ENCODE measurements around the gene MRPL52.

The MRPL52 gene

DNA sequence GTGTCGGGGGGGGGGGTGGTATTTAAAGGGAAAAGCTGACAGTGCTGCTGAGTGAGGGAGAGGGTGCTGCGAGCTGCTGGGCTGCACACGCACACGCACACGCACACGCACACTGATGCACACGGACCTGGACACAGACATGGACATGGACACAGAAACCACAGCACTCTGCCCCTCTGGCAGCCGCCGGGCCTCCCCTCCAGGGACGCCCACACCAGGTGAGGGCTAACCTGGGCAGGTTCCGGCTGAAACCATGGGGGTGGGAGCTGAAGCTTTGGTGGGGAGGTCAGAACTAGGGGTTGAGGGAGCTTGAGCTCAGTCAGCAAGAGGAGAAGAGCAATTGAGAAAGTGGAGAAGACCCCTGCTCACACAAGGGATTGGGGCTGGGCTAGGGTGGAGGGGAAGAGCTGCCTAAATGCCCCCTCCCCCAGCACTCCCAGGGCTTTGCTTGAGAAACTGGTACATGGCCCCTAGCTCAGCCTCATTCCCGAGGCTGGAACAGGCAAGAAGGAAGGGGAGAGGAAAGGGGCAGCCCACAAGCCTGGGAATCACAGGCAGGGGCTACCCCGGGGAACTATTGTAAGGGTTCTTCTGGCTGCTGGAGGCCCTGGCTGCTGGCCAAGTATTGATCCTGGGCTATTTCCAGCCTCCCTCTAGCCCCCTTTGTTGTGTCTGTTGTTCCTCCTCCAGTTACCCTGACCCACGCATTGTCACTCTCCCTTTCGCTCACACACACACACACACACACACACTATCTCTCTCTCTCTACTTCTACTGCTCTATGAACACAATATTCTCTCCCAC, 53.7 kb downstream of the MRPL52 start, which contains the start of gene REM2:
REM2 (plus strand) TSS at position 50 of the 804 bp plus-strand sequence; CDS start at position 116, 66 bp downstream.
- no peak for DNase-seq

DNA sequence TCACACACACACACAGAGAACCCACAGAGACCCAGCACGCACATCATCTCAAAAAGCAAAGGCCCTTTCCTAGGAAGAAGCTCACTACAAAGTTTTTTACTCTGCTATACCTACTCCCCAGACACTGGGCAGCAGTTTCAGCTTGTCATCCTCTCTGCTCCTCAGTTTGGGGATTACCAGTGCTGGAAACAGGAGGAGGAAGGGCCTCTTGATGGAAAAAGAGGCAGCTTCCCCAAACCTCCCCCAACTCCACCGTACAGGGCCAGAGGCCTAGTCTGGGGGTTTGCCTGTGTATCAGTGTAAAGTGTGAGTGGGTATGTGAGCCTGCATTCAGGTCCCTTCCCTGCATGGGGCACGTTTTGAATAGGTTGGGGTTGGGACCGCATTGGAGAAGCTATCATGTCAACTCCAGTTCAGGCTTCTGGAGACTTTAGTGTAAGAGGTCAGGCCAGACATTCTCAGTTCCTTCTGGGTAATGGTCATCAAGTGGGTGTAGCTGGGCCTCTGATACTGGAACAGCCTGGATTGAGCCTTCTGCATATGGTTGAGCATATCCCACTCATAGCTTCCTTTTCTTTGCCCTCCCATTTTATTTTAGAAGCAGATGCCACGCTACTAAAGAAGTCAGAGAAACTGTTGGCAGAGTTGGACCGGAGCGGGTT, 54.5 kb downstream of the MRPL52 start:
- DNase-seq = no peak
